T-helper 22 cell (primary cell): ENCODE results near the gene STAT5B.
"Not testable (repeated sequence)": the region's sequence is repeated elsewhere in the genome, so short reads cannot be mapped to it uniquely, and the experiment has no call there.

ENCODE experiments used
- DNase-seq: peaks from one replicate; pipeline ENCODE4 v3.0.0-alpha.2; 2020; ENCODE audit warnings: low read depth

The STAT5B gene

DNA sequence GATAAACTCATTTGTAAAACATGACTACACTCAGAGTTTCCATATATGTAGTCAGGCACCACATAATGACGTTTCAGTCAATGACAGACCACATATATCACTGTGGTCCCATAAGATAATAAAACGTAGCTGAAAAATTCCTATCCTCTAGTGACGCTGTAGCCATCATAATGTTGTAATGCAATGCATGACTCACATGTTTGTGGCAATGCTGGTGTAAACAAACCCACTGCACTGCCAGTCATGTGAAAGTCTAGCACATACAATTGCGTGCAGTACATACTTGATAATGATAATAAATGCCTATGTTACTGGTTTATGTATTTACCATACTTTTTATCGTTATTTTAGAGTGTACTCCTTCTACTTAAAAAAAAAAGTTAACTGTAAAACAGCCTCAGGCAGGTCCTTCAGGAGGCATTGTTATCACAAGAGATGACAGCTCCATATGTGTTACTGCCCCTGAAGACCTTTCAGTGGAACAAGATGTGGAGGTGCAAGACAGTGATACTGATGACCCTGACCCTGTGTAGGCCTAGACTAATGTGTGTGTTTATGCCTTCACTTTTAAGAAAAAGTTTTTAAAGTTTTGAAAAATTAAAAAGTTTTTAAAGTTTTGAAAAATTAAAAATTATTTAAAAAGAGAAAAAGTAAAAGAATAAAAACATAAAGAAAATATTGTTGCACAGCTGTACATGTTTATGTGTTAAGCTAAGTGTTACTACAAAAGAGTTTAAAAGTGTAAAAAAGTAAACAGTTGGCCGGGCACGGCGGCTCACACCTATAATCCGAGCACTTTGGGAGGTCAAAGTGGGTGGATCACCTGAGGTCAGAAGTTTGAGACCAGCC lies 9.0 kb downstream of the STAT5B start:
- peak; percentile 74 for DNase-seq

GRCh38 chr17:42266462-42266861 lies 9.7 kb downstream of the STAT5B start:
- no peak for DNase-seq

GRCh38 chr17:42264366-42264765 lies 11.8 kb downstream of the STAT5B start:
- not testable (repeated sequence) for DNase-seq

GRCh38 chr17:42260318-42260717 lies 15.9 kb downstream of the STAT5B start:
- no peak for DNase-seq

DNA sequence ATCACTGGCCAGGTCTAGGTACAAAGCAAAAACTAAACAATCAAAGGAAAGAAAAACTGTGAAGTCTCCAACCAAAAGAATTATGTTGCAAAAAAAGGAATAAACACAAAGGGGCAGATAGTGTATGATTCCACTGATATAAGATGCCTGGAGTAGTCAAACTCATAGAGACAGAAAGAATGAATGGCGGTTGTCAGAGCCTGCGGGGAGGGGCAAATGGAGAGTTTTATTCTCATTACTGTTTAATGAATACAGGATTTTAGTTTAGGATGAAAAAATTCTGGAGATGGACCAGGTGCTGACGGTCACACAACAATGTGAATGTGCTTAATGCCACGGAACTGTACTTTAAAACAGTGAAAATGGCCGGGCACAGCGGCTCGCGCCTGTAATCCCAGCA lies 20.7 kb downstream of the STAT5B start:
- no peak for DNase-seq

- no peak for DNase-seq
These were observed 22.6 kb downstream of the STAT5B start for GRCh38 chr17:42253578-42253977.

DNA sequence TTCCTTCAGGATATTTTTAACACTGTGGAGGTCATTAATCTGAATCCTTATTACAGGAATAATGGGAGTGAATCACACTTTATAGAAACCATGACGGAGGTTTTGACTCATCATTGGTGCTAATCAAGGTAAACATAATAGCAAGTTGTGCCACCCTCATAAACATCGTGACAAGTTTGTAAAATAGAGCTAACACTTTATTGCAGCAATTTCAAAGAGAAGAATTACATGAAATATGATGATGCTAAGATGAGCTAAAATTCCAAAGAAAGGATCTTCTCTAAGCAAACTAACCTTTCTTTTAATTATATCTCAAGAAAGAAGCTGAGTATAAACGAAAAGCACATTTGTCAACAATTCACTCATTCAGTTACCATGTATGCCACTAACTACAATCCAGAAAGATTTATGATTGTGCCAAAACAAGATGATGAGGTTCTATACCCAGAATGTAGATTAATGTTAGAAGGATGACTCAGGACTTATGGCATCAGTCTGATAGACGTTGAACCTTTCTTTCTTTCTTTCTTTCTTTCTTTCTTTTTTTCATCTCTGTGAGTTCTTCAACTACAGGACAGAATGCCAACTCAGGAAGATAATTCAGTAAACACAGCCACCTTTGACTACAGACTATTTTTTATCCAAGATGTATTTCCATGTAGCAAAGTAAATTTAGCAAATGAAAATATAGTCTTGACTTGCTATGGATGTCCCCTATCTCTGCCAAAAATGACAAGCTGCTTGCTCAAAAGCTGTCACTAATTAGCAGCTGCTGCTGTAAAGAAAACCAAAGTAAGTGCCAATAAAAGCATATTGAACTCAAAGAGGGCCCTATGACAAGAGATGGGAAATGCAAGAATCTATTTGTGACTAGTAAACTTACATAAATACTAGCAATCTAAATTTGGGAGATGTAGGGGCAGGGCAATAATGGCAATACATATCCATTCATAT lies 23.3 kb downstream of the STAT5B start:
- DNase-seq, result no peak

DNA sequence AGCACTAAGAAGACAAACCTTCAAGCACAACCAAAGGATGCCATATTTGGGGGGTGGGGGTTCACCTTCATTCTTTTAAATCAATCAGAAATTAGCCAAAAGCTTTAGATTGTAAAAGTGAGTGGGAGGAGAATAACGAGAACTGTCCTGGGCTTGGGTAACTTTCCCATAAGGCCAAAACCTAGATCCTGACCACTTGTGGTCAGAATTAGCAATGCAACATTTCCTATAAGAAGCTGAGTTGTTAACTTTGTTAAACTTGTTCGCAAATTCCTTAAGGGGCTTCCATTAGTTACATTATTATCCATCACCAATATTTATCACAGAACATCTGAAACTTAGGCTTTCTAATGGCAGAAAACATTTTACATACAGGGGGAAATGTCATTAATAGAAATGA lies 25.1 kb downstream of the STAT5B start:
- no peak for DNase-seq

- DNase-seq, result peak; percentile 37
These were observed 26.3 kb downstream of the STAT5B start for GRCh38 chr17:42249681-42250446.

DNA sequence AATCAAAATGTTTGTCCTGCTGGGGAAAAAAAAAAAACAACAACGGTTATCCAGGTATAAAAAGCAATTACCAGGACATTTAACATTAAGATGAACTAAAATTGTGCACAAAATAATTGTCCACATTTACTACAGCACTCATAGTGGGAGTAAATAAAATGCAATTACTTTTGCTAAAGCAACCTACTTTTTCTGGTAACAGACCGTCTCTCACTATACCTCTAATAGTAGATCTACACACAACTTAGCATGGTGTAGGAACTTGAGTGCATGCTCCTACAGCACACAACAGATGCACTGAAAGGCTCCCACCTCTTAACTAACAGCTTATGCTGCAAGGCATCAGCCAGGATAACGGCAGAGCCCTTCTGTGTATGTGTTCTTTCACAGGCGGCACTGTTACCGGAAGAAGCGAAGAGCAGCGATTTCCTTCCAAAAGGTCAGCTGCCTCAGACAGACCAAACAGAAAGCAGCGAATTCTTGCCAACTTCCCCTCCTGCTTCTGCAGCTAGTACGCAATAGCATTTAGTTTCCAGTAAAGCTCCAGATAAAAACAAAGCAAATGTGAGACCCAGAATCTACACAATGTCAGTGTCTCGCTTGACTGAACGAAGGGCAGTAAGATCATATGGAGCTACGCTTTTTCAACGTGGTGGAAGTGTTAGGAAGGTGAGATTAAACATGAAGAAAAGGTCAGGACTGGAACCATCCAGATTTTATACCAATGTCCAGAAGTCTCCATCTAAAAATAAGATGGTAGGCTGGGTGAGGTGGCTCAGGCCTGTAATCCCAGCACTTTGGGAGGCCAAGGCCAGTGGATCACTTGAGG lies 27.6 kb downstream of the STAT5B start:
- peak; percentile 72 for DNase-seq

DNA sequence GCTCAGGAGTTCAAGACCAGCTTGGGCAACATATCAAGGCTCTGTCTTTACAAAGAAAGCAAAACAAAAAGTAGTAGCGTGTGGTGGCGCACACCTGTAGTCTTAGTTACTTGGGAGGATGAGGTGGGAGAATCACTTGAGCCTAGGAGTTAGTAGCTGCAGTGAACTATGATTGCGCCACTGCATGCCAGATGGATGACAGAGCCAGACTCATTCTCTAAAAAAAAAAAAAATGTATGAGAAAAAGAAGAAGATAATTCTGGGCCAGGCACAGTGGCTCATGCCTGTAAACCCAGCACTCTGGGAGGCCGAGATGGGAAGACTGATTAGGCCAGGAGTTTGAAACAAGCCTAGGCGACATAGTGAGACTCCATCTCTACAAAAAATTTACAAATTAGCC lies 28.5 kb downstream of the STAT5B start:
- DNase-seq, result no peak

DNA sequence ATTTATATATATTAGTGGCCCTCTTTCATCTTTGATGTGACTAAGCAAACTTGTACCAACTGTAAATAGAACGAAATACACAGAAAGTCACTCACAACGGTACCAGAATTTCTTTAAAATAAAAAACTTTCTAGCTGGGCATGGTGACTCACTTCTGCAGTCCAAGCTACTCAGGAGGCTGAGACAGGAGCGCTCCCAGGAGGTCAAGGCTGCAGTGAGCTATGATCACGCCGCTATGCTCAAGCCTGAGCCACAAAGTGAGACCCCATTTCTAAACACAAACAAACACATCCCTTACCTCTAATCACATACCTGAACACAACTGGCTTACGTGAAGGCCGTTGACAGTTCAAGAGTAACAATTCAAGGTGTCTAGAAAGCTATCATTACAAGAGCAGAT lies 29.7 kb downstream of the STAT5B start:
- DNase-seq, result no peak

DNA sequence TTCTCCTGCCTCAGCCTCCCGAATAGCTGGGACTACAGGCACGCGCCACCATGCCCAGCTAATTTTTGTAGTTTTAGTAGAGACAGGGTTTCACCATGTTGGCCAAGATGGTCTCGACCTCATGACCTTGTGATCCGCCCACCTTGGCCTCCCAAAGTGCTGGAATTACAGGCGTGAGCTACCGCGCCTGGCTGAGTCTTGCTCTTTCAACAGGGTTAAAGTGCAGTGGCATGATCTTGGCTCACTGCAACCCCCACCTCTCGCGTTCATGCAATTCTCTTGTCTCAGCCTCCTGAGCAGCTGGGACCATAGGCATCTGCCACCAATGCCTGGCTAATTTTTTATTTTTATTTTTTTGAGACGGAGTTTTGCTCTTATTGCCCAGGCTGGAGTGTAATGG lies 31.0 kb downstream of the STAT5B start:
- not testable (repeated sequence) for DNase-seq

DNA sequence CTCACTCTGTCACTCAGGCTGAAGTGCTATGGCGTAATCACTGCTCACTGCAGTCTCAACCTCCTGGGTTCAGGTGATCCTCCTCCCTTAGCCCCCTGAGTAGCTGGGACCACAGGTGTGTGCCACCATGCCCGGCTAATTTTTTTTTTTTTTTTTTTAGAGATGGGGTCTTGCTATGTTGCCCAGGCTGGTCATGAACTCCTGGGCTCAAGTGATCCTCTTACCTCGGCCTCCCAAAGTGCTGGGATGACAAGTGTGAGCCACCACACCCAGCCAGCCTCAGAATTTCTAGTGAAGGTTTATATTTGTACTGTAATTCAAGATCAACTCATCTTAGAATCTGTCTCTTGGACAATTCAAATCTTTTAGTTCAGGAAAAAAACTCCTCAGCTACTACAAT lies 32.1 kb downstream of the STAT5B start:
- DNase-seq, result not testable (repeated sequence)

DNA sequence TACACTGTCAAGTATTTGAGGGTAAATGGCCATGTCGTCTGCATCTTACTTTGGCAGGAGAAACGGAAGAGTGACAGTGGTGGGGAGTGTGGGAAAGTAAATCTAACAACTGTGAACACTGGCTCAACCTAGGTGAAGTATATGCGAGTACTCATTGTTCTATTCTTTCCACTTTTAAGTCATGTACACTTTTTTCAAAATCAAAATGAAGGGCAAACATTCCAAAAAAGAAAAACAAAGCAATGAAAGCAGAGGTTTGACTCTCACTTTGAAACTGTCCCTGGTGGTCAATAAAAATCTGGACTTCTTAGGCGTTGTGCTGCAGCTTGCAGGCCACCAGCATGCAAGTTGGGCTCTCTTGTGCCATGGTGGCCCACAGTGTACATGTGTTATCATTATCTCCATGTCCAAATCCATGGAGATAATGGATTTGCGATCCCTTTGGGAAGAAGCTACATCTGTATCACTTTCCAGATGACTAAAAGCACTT lies 32.7 kb downstream of the STAT5B start:
- no peak for DNase-seq

GRCh38 chr17:42241871-42242270 lies 34.3 kb downstream of the STAT5B start:
- DNase-seq, result no peak

DNA sequence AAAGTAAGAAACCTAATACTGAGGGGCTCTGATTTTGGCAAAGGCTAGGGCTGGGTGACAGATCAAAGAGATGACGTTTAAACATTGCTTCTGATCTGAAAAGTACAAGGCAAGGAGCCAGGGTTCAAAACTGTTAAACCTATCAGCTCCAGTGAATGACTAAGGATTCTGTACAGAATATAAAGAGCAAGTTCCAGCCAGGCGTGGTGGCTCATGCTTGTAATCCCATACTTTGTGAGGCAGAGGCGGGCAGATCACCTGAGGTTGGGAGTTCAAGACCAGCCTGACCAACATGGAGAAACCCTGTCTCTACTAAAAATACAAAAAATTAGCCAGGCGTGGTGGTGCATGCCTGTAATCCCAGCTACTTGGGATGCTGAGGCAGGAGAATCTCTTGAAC lies 35.3 kb downstream of the STAT5B start:
- DNase-seq, result not testable (repeated sequence)

GRCh38 chr17:42240201-42240600 lies 36.0 kb downstream of the STAT5B start:
- DNase-seq, result no peak

DNA sequence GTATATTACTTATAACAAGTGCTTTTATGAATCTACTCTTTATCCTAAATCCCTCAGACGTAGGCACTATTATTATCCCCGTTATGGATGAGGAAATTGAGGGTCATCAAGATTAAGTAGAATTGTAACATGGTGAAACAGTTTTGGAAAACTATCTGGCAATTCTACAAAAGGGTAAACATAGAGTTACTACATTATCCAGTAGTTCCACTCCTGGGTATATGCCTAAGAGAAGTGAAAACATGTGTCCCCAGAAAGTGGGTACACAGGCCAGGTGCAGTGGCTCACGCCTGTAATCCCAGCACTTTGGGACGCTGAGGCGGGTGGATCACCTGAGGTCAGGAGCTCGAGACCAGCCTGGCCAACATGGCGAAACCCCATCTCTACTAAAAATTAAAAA lies 36.6 kb downstream of the STAT5B start:
- DNase-seq, result not testable (repeated sequence)

DNA sequence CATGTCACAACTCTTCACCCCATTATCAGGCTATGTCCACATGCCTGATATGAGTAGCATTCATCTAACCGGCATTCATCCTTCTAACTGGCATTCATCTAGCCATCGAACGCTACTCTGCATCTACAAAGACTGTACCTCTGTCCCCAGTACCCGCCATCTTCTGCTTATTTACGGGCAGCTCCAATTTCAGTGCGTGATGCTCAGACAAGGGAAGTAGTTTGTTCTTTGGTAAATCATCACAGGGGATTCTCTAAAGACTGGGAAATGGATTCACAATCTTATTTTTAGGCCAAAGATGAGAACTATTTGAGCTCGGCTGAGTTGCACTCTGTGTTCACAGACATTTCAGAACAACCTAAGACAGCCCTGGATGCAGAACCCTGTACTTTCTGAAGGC lies 39.4 kb downstream of the STAT5B start:
- no peak for DNase-seq

- DNase-seq, result no peak
These were observed 42.2 kb downstream of the STAT5B start for GRCh38 chr17:42233994-42234393.
